CD14-positive monocyte (primary cell): Measurements from ENCODE around the gene CCP110. TPM values are rescaled to one million over a fixed set of nuclear protein-coding genes. Genes with fewer than 3 reads are reported as not detected.

ENCODE experiments used
- DNase-seq, 3 donors: peaks; one replicate each; pipeline ENCODE4 v3.0.0-alpha.2; 2011 to 2022
- H2AFZ ChIP-seq: 2 replicates; pipeline ENCODE4 v1.6.0; 2012; ENCODE audit warnings: mild to moderate bottlenecking, low read depth, low read length, inconsistent platforms; ENCODE audit not compliant: insufficient read depth, poor library complexity, severe bottlenecking
- H3K27ac ChIP-seq, 2 donors: 1 replicate in 1 of 2; 2 replicates in 1 of 2; pipeline ENCODE4 v1.5.1; 2012 to 2013; ENCODE audit warnings: low read length in 2 of 2, control low read depth in 1 of 2, inconsistent platforms in 1 of 2, low read depth in 1 of 2, mild to moderate bottlenecking in 1 of 2
- H3K27me3 ChIP-seq, 2 donors: one replicate each; pipeline versions ENCODE4 v1.6.0 to v1.6.1; 2011 to 2013; ENCODE audit warnings: low read length in 2 of 2; ENCODE audit not compliant: control insufficient read depth in 2 of 2, insufficient read depth in 2 of 2
- H3K36me3 ChIP-seq, 2 donors: replicated peaks in 1 of 2; 1 replicate in 1 of 2; 2 replicates in 1 of 2; pipeline versions ENCODE4 v1.5.1 to v1.6.1; 2012 to 2013; ENCODE audit warnings: low read length in 2 of 2, control low read depth in 1 of 2, inconsistent platforms in 1 of 2, mild to moderate bottlenecking in 1 of 2; ENCODE audit not compliant: insufficient read depth in 2 of 2, control insufficient read depth in 1 of 2
- H3K4me1 ChIP-seq, 2 donors: 1 replicate in 1 of 2; 2 replicates in 1 of 2; pipeline versions ENCODE4 v1.5.1 to v1.6.1; 2012 to 2013; ENCODE audit warnings: low read length in 2 of 2, control low read depth in 1 of 2, inconsistent platforms in 1 of 2, mild to moderate bottlenecking in 1 of 2, moderate library complexity in 1 of 2; ENCODE audit not compliant: insufficient read depth in 2 of 2, control insufficient read depth in 1 of 2
- H3K4me2 ChIP-seq: replicated peaks from 2 replicates; pipeline ENCODE3; 2012; ENCODE audit warnings: low read length, moderate library complexity, mild to moderate bottlenecking; ENCODE audit not compliant: poor library complexity, severe bottlenecking; ENCODE audit errors: extremely low read depth
- H3K4me3 ChIP-seq, 3 experiments: fragments of 200-600 bp in 1 of 3; sonication (generic) in 1 of 3; replicated peaks in 1 of 3; 1 replicate in 2 of 3; 2 replicates in 1 of 3; pipeline ENCODE4 v1.5.1; 2011 to 2013; ENCODE audit warnings: low read length in 3 of 3, mild to moderate bottlenecking in 3 of 3, control low read depth in 2 of 3, low read depth in 2 of 3, inconsistent platforms in 1 of 3, moderate library complexity in 1 of 3
- H3K79me2 ChIP-seq: 2 replicates; pipeline ENCODE4 v1.6.0; 2012; ENCODE audit warnings: mild to moderate bottlenecking, control low read depth, inconsistent platforms, low read length, moderate library complexity; ENCODE audit not compliant: insufficient read depth
- H3K9ac ChIP-seq: 2 replicates; pipeline ENCODE4 v1.6.0; 2017; ENCODE audit warnings: low read length, mild to moderate bottlenecking; ENCODE audit not compliant: insufficient read depth, poor library complexity, severe bottlenecking
- H3K9me3 ChIP-seq, 2 donors: replicated peaks in 1 of 2; 1 replicate in 1 of 2; 2 replicates in 1 of 2; pipeline versions ENCODE4 v1.5.1 to v1.6.1; 2012 to 2013; ENCODE audit warnings: low read length in 2 of 2, control low read depth in 1 of 2; ENCODE audit not compliant: control insufficient read depth in 1 of 2, insufficient read depth in 1 of 2
- H4K20me1 ChIP-seq: 2 replicates; pipeline ENCODE4 v1.6.0; 2012; ENCODE audit warnings: mild to moderate bottlenecking, low read length, control low read depth, moderate library complexity; ENCODE audit not compliant: insufficient read depth
- H3K27ac Mint-ChIP-seq, 7 donors: one replicate each; pipeline ENCODE4 v1.8.0; 2020; ENCODE audit warnings: mild to moderate bottlenecking in 7 of 7, mixed read lengths in 7 of 7, moderate library complexity in 6 of 7, inconsistent platforms in 2 of 7
- H3K27me3 Mint-ChIP-seq, 3 donors: one replicate each; pipeline ENCODE4 v1.8.0; 2021 to 2022; ENCODE audit warnings: low read depth in 3 of 3, mild to moderate bottlenecking in 3 of 3, mixed read lengths in 3 of 3, moderate library complexity in 3 of 3, inconsistent platforms in 1 of 3
- H3K36me3 Mint-ChIP-seq, 2 donors: one replicate each; pipeline ENCODE4 v1.8.0; 2020; ENCODE audit warnings: mixed read lengths in 2 of 2, inconsistent platforms in 1 of 2, mild to moderate bottlenecking in 1 of 2
- H3K4me1 Mint-ChIP-seq: one replicate; pipeline ENCODE4 v1.8.0; 2020; ENCODE audit warnings: mild to moderate bottlenecking, mixed read lengths
- H3K4me3 Mint-ChIP-seq, 2 donors: one replicate each; pipeline ENCODE4 v1.8.0; 2020; ENCODE audit warnings: mild to moderate bottlenecking in 2 of 2, mixed read lengths in 2 of 2, moderate library complexity in 1 of 2
- H3K9me3 Mint-ChIP-seq, 7 donors: one replicate each; pipeline ENCODE4 v1.8.0; 2020 to 2022; ENCODE audit warnings: mixed read lengths in 7 of 7, mild to moderate bottlenecking in 6 of 7, moderate library complexity in 6 of 7, inconsistent platforms in 2 of 7
- CTCF ChIP-seq: fragments of 200-600 bp; IDR thresholded peaks from one replicate; pipeline ENCODE4 v1.8.0; 2022; ENCODE audit warnings: antibody characterized with exemption, mild to moderate bottlenecking
- WGBS: methylation state at CpG from one replicate; pipeline ENCODE4 v1.1.5; 2013; ENCODE audit warnings: missing lambda C conversion rate; ENCODE audit not compliant: insufficient coverage; 5-methylcytosine and 5-hydroxymethylcytosine counted together
- intact Hi-C, 2 donors: fragments of 100-400 bp; cut with micrococcal nuclease; formaldehyde crosslinking; loops; one replicate each; pipeline versions ENCODE4 v1.15.0 to v1.15.1; 2023
- polyA plus RNA-seq, 3 donors: library from polyadenylated mRNA; depleted of rRNA in 1 of 3; unstranded in 2 of 3; stranded (reverse) in 1 of 3; fragments of 300-500 nt in 2 of 3; fragments of >200 nt in 1 of 3; fragmentation: Illumina TruSeq in 2 of 3; gene quantifications; 1 replicate in 2 of 3; 2 replicates in 1 of 3; pipeline ENCODE4 v1.2.3, GENCODE V29; 2012 to 2021

The CCP110 gene
- polyA plus RNA-seq, 3 donors: 3.5 to 6.2 (median 6.1) TPM

- Histone ChIP-seq H3K4me1 (peaks cover 34 to 61% of the 10 kb centered on the region in 2 donors), H3K4me3 (no peak overlapping the region), H3K27me3 (no peaks in the 10 kb centered on the region), H3K4me2 (no peak overlapping the region), H3K79me2 (peaks cover 76% of the 10 kb centered on the region), H3K9ac (no peak overlapping the region), H3K27ac (peak overlapping the region in 1 of 2 donors; percentile 34), H3K36me3 (peaks cover 28 to 29% of the 10 kb centered on the region in 2 donors), H2AFZ (no peak overlapping the region), H4K20me1 (peaks cover 8% of the 10 kb centered on the region), H3K9me3 (no peaks in the 10 kb centered on the region)
- H3K27ac Mint-ChIP-seq: peak overlapping the region in 1 of 7 donors; percentile 37
- peaks cover 0 to 5% (median 0%) of the 10 kb centered on the region in 7 donors for H3K9me3 Mint-ChIP-seq
- intact Hi-C loops: no loop called here
- peaks cover 30 to 34% of the 10 kb centered on the region in 2 donors for H3K36me3 Mint-ChIP-seq
- H3K4me1 Mint-ChIP-seq: peaks cover 51% of the 10 kb centered on the region
- WGBS: no CpG with 5 or more reads among the region's 8 CpGs
- DNase-seq: no peak
- no peaks in the 10 kb centered on the region for H3K27me3 Mint-ChIP-seq
- H3K4me3 Mint-ChIP-seq: no peak overlapping the region
- TF ChIP-seq CTCF: no peak
Measured at GRCh38 chr16:19517424-19518089, 6.2 kb upstream of the CCP110 start.

GRCh38 chr16:19518388-19518787 lies 5.4 kb upstream of the CCP110 start:
- peak overlapping the region in 1 of 7 donors; percentile 67 for H3K27ac Mint-ChIP-seq
- H3K4me1 Mint-ChIP-seq: peaks cover 42% of the 10 kb centered on the region
- intact Hi-C loops: no loop called here
- H3K4me1 ChIP-seq: peaks cover 31 to 60% of the 10 kb centered on the region in 2 donors
- H3K36me3 Mint-ChIP-seq: peaks cover 28 to 31% of the 10 kb centered on the region in 2 donors
- H3K9me3 ChIP-seq: no peaks in the 10 kb centered on the region
- no peak overlapping the region for H2AFZ ChIP-seq
- no peak overlapping the region for H3K4me2 ChIP-seq
- no peak overlapping the region for H3K9ac ChIP-seq
- peaks cover 0 to 2% (median 0%) of the 10 kb centered on the region in 7 donors for H3K9me3 Mint-ChIP-seq
- no peaks in the 10 kb centered on the region for H3K27me3 Mint-ChIP-seq
- no peak overlapping the region for H3K4me3 ChIP-seq
- H3K36me3 ChIP-seq: peaks cover 28 to 29% of the 10 kb centered on the region in 2 donors
- WGBS: no CpG with 5 or more reads among the region's 2 CpGs
- no peak for DNase-seq
- no peak overlapping the region for H3K4me3 Mint-ChIP-seq
- peaks cover 8% of the 10 kb centered on the region for H4K20me1 ChIP-seq
- H3K27me3 ChIP-seq: no peaks in the 10 kb centered on the region
- H3K79me2 ChIP-seq: peaks cover 69% of the 10 kb centered on the region
- H3K27ac ChIP-seq: no peak overlapping the region
- TF ChIP-seq CTCF: no peak
